DMS114 treated with DMSO at 0.1 percent for 48 hours (cell line): ENCODE measurements around the gene ZDBF2.
"Not testable (repeated sequence)": the region's sequence is repeated elsewhere in the genome, so short reads cannot be mapped to it uniquely, and the experiment has no call there.

Experiments
- DNase-seq: peaks from one replicate; lab custom pipeline; 2025; ENCODE audit not compliant: unreplicated experiment; lab: John Stamatoyannopoulos, UW

Gene ZDBF2

DNA sequence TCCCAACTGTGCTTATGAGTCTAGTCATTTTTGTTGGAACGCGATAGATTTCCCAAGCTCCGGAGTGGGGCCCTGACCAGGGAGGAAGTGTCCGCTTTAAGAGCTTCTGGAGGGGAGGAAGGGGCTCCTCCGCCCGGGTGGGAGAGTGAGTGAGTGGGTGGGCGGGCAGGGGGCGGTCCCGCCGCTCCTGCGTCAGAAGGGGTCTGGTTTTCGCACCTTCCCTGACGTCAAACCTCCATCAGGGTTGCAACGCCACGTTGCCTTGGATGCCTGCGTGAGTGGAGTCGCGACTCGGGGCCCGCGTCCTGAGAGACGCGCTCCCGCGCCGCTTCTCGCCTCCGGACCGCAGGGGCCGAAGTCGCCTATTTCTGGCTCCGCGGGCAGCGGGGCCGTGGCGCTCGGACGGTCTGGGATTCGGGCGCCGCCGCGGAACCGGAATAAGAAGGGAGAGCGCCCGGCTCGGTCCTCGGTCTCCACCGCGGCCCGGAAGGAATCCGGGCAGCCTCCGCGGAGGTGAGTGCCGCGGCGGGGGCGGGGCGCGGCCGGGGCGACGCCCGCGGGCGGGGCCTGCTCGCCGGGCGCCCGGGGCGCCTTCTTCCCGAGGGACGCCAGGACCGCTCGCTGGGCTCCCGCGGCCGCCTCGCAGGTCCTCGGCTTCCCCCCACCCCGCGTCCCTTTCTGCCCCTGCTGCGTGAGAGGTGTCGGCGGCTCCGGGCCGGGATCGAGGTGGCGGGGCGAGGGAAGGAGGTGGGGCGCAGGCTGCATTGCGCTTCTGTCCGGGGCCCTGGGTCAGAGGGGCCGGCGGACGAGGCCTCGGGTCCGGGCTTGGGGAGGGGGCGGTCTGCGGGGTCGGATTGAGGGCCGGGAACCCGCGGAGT lies at the start of gene ZDBF2:
ZDBF2 (plus strand) TSS at position 230 of the 878 bp plus-strand sequence. CDS start 7,187 bp downstream, outside the sequence.
- no peak for DNase-seq

- DNase-seq, result no peak
Observed at GRCh38 chr2:206225435-206226232, 48.8 kb upstream of the ZDBF2 start.

DNA sequence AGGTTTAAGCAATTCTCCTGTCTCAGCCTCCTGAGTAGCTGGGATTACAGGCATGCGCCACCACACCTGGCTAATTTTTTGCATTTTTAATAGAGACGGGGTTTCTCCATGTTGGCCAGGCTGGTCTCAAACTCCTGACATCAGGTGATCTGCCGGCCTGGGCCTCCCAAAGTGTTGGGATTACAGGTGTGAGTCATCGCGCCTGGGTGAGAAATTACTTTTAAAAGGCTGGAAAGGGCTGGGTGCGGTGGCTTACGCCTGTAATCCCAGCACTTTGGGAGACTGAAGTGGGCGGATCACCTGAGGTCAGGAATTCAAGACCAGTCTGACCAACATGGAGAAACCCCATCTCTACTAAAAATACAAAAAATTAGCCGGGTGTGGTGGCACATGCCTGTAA lies 45.8 kb upstream of the ZDBF2 start:
- DNase-seq, result not testable (repeated sequence)

GRCh38 chr2:206229642-206230041 lies 44.8 kb upstream of the ZDBF2 start:
- DNase-seq, result no peak

DNA sequence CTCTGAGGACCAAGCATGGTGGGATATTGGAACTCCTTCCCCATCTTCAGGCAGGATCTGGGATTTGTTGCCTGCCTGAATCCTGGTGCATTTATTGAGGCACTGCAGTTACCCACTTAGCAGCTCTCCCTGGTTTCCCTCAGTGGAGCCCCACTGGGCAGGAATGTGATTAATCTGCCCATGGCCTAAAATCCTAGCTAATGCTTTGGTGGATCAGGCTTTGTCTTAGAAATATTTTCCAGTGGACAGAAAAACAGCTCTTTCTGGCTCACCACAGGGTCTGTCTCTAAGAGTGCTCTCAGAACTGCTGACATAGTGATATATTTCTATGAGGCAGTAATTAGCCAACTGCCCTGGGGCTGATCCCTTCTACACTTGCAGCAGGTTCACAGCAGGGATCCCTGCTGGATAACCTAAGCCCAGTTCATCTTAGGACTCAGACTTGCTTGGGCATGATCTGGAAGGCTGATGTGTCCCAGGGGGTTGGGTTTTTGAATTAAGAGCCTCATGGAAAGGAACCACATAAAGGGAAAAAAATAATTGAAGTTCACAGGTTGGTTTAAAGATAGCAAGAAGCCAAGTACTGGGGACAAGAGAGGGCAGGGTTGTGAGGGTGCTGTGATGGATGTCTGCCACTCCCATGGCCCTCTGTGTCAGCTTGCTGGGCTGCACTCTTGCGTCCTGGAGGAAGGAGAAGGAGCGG lies 44.3 kb upstream of the ZDBF2 start:
- no peak for DNase-seq

DNA sequence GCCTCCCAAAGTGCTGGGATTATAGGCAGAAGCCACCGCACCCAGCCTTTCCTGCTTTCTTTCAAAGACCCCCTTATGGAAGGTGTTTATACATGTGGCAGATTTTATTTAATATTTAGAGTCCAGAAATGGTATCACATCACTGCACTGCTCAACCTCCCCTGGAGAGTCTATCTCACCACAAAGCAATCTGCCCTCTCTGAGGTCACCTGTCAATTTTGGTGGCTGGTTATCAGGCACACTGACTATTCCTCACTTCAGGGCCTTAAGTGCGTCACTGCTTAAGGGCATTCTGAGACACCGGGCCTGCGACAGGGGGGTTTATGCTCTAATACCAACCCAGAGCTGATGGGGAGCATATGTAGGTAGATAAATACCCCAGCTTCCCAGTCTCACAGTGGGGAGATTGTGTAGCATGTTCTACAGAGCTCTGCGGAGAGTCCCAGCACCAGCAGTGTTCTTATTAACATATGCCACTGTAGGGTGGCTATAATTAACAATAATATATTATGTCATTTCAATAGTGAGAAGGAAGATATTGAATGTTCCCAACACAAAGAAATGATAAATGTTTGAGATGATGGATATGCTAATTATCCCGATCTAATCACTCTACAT lies 42.7 kb upstream of the ZDBF2 start:
- DNase-seq, result no peak

DNA sequence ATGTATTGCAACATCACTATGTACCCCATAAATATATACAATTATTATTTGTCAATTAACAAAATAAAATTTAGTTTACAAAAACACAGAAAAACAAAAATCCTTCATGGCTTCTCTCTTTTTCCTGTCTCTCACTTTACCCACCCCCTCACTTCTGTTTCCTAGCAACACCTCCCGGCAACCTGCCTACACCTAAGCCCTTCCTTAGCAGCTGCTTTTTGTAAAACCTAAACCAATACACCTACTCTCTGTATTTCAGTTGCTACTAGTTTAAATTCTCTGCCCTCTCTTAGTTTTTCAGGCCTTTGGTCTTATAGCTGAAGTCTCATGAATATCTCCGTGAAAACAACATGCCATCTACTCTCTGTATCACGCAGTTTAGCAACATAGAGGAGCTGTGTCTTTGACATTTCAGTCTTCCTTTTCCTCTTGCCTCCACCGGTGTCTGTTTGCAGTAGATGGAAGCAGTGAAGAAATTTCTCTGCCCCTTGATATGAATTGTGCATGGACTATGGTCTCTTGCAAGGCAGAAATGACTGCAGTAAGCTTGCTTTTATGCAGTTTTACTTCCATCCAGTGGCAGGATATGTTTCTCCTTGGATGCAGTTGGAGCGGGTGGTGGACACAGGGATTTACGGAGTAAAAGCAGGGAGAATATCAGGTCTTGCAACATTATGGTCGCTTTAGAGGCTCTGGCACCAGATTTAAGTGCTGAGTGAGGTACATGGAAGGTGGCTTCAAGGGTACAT lies 42.0 kb upstream of the ZDBF2 start:
- no peak for DNase-seq

GRCh38 chr2:206239157-206239556 lies 35.3 kb upstream of the ZDBF2 start:
- DNase-seq, result no peak

DNA sequence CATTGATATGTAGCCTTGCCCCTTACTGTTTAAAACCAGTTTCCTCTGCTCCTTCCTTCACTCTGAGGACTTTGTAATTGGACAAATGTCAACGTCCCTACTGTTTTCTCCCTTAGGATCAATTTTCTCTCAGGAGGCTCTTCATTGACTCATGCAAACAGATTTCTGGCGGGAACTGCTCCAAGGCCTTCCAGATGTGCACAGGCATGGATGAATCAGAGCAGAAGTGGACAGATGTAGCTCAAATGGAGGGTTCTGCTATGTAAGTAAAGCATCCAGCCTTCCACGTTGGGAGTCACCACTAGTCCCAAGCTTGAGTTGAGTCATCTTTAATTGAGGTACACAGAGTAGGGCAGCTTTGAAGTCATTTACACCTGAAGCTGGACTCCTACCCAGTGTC lies 34.1 kb upstream of the ZDBF2 start:
- DNase-seq, result no peak

DNA sequence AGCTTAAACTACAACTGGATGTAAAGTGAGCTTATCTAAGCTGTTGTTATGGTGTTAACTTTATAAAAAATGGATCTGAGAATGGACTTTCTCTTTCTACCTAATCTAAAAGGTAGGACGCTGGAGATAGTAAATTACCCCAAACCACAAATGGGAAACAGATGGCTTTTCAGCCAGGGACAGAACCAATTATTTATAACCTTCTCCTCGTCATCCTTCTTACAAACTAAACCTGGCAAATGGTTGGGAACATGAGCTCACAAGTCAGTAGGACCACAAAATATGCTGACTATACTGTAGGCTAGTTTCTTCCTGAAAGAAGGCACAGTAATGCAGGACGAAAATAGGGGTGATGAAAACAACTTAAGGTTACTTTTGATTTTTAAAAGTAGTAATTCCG lies 32.7 kb upstream of the ZDBF2 start:
- DNase-seq, result no peak

DNA sequence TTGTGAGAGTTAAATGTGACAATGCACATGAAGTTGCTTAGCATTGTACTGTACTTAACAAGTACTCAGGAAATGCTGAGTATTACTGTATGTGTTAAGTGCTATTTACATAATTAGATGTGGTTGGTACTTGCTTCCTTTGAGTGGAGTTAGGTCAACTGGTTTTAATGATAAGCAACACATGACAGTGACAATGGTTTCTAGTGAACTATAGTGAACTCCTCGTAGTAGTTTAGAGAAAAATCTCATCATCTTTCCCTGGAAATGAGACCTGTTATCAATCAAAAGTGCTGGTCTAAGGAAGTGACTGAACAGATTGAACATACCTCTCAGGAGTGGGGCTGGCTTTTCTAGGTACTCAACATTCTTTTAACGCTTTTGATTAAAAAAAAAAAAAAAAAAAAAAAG lies 29.2 kb upstream of the ZDBF2 start:
- no peak for DNase-seq

GRCh38 chr2:206250041-206250897 lies 24.2 kb upstream of the ZDBF2 start:
- DNase-seq, result peak; percentile 68

- no peak for DNase-seq
Observed at GRCh38 chr2:206253125-206253776, 21.2 kb upstream of the ZDBF2 start.

- no peak for DNase-seq
Observed at GRCh38 chr2:206253777-206254166, 20.7 kb upstream of the ZDBF2 start.

GRCh38 chr2:206255003-206255402 lies 19.5 kb upstream of the ZDBF2 start:
- DNase-seq, result no peak

GRCh38 chr2:206256706-206257205 lies 17.7 kb upstream of the ZDBF2 start:
- no peak for DNase-seq

DNA sequence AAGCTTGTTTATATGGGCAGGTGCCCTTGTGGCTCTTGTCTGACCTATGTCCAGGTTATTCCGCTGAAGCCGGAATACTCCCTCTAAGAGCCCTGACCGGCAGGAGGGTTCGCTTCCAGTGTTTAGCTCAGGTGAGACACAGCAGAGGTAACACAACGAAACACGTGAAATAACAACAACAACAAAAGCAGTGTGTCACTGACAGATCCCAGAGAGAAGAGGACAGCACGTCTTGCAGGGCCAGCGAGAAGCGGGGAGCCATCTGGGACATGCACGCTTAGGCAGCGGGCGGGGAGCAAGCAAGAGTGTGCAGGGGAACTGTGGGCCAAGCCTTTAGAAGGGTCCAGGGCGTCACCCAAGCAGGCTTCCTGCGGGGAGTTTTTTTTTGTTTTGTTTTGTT lies 17.1 kb upstream of the ZDBF2 start:
- no peak for DNase-seq

DNA sequence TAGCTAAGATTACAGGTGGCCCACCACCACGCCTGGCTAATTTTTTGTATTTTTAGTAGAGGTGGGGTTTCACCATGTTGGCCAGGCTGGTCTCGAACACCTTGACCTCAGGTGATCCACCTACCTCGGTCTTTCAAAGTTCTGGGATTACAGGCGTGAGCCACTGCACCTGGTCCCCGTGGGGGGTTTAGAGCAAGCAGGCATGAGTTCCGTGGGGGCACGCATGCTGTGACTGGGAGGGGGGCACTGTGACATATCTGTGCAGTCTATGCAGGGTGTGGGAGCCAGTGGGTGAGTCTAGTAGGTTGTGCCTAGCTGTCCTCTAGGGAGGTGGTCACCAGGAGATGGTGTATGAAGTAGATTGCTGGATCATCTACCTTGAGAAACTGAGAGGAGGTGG lies 16.6 kb upstream of the ZDBF2 start:
- no peak for DNase-seq

- DNase-seq, result not testable (repeated sequence)
Observed at GRCh38 chr2:206258615-206259014, 15.8 kb upstream of the ZDBF2 start.
